Neural crest cell (in vitro differentiated cells): ENCODE data around the gene ACTG1. TPM values are rescaled to one million over a fixed set of nuclear protein-coding genes. Genes with fewer than 3 reads are reported as not detected.

Source experiments
- DNase-seq: peaks from one replicate; pipeline ENCODE4 v3.0.0; 2021; ENCODE audit warnings: low read depth, mixed read lengths, low spot score
- H3K27ac Mint-ChIP-seq: one replicate; pipeline ENCODE4 v1.8.0; 2021; ENCODE audit warnings: mild to moderate bottlenecking, mixed read lengths; ENCODE audit not compliant: unreplicated experiment
- H3K27me3 Mint-ChIP-seq: 2 replicates; pipeline ENCODE4 v1.8.0; 2021; ENCODE audit warnings: low read depth, mild to moderate bottlenecking, mixed read lengths
- H3K36me3 Mint-ChIP-seq: 2 replicates; pipeline ENCODE4 v1.8.0; 2021; ENCODE audit warnings: low read depth, mild to moderate bottlenecking, mixed read lengths
- H3K4me1 Mint-ChIP-seq: 2 replicates; pipeline ENCODE4 v1.8.0; 2021; ENCODE audit warnings: mixed read lengths
- H3K4me3 Mint-ChIP-seq: one replicate; pipeline ENCODE4 v1.8.0; 2021; ENCODE audit warnings: mild to moderate bottlenecking, mixed read lengths
- H3K9me3 Mint-ChIP-seq: 2 replicates; pipeline ENCODE4 v1.8.0; 2021; ENCODE audit warnings: mixed read lengths
- total RNA-seq: library from RNA; stranded (reverse); gene quantifications from 2 replicates; pipeline ENCODE4 v1.2.1, GENCODE V29; 2021
- TF ChIP-seq, protein P1 (sequence below): fragments of 200-600 bp; sonication (generic); conservative IDR thresholded peaks from 2 replicates; pipeline ENCODE4 v1.5.0; 2021; ENCODE audit warnings: antibody characterized with exemption, mild to moderate bottlenecking

Gene ACTG1
- total RNA-seq, 1 donor from 2014 or later = 4,235 TPM

DNA sequence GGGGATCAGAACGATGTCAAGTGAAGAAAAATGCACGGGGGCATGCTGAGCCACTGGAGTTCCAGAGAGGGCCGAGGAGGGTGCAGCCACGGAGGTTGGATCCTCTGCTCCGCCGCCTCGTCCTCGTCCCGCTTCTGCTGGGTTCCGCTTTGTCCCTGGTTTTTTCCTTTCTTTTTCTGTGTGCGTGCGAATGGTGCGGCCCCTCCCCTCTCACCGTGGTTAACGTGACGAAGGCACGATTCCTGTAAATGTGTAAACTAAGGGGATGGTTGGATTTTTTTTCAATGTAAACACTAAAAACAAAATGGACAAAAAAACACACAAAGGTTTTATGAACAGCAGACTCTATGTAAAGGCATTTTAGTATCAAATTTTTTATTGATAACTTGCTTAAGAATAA, 46.7 kb downstream of the ACTG1 start:
- H3K27me3 Mint-ChIP-seq = no peaks in the 10 kb centered on the region
- peak overlapping the region; percentile 13 for H3K4me3 Mint-ChIP-seq
- H3K27ac Mint-ChIP-seq = peak overlapping the region; percentile 91
- peaks cover 5% of the 10 kb centered on the region for H3K36me3 Mint-ChIP-seq
- H3K9me3 Mint-ChIP-seq = no peaks in the 10 kb centered on the region
- DNase-seq = no peak
- TF ChIP-seq, protein P1, sequence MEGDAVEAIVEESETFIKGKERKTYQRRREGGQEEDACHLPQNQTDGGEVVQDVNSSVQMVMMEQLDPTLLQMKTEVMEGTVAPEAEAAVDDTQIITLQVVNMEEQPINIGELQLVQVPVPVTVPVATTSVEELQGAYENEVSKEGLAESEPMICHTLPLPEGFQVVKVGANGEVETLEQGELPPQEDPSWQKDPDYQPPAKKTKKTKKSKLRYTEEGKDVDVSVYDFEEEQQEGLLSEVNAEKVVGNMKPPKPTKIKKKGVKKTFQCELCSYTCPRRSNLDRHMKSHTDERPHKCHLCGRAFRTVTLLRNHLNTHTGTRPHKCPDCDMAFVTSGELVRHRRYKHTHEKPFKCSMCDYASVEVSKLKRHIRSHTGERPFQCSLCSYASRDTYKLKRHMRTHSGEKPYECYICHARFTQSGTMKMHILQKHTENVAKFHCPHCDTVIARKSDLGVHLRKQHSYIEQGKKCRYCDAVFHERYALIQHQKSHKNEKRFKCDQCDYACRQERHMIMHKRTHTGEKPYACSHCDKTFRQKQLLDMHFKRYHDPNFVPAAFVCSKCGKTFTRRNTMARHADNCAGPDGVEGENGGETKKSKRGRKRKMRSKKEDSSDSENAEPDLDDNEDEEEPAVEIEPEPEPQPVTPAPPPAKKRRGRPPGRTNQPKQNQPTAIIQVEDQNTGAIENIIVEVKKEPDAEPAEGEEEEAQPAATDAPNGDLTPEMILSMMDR = no peak
- peaks cover 29% of the 10 kb centered on the region for H3K4me1 Mint-ChIP-seq

DNA sequence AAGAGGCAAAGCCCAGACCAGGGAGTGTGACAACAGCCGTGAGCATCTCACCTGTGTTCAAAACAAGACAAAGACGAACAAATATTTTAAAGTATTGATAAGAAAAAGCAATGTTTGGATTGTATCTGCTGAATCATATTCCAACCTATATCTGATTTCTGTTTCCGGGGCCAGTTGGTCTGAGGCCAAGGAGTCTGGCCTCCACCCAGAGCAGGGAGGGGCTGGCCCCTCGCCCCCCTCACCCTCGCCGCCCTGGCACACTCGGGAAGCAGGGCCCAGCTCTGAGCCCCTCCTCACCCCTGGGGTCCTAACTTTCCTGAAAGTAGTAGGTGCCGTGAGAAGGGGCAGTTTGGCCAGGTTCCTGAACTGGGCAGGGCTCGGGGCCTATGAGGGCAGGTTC, 48.0 kb downstream of the ACTG1 start:
- TF ChIP-seq, protein P1 = no peak
- H3K36me3 Mint-ChIP-seq = peaks cover 5% of the 10 kb centered on the region
- peak overlapping the region; percentile 22 for H3K4me3 Mint-ChIP-seq
- H3K27ac Mint-ChIP-seq = peak overlapping the region; percentile 50
- H3K9me3 Mint-ChIP-seq = no peaks in the 10 kb centered on the region
- peaks cover 21% of the 10 kb centered on the region for H3K4me1 Mint-ChIP-seq
- no peaks in the 10 kb centered on the region for H3K27me3 Mint-ChIP-seq
- DNase-seq = no peak

DNA sequence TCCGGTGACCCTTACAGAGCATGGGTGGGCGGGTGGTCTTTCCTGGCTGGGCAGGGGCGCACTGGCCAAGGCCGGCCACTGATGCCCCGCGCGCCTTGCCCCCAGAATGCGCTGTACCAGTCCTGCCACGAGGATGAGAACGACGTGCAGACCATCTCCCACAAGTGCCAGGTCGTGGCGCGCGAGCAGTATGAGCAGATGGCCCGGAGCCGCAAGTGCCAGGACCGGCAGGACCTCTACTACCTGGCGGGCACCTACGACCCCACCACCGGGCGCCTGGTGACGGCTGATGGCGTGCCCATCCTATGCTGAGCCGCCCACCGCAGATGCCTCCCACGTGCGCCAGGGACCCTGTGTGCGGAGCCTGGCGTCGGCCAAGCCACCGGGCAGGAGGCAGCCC, 49.1 kb downstream of the ACTG1 start:
- H3K36me3 Mint-ChIP-seq = peaks cover 5% of the 10 kb centered on the region
- peaks cover 17% of the 10 kb centered on the region for H3K4me1 Mint-ChIP-seq
- no peak overlapping the region for H3K27ac Mint-ChIP-seq
- no peak for DNase-seq
- H3K9me3 Mint-ChIP-seq = no peaks in the 10 kb centered on the region
- TF ChIP-seq, protein P1 = no peak
- H3K4me3 Mint-ChIP-seq = no peak overlapping the region
- no peaks in the 10 kb centered on the region for H3K27me3 Mint-ChIP-seq

DNA sequence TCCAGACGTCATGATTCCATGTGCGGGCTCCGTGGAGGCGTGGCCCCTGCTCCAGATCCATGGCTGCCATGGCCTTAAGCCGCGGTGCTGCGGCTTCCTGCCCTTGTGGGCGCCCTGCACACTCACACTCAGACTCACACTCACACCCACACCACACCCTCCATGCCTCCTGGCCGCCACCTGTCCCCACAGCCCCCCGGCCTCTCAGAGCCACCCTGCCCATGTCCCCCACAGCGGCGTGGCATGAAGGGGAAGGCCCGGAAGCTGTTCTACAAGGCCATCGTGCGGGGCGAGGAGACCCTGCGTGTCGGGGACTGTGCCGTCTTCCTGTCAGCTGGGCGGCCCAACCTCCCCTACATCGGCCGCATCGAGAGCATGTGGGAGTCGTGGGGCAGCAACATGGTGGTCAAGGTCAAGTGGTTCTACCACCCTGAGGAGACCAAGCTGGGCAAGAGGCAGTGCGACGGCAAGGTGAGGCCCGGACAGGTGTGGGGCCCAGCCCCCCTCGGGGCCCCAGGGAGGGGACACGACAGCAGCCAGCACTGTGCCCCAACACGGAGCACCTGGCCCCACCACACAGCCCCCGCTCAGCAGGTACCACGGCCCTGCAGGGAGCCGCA, 50.0 kb downstream of the ACTG1 start:
- H3K27ac Mint-ChIP-seq = no peak overlapping the region
- H3K36me3 Mint-ChIP-seq = peaks cover 5% of the 10 kb centered on the region
- TF ChIP-seq, protein P1 = no peak
- no peaks in the 10 kb centered on the region for H3K9me3 Mint-ChIP-seq
- H3K4me1 Mint-ChIP-seq = peaks cover 13% of the 10 kb centered on the region
- no peak overlapping the region for H3K4me3 Mint-ChIP-seq
- H3K27me3 Mint-ChIP-seq = no peaks in the 10 kb centered on the region
- no peak for DNase-seq

DNA sequence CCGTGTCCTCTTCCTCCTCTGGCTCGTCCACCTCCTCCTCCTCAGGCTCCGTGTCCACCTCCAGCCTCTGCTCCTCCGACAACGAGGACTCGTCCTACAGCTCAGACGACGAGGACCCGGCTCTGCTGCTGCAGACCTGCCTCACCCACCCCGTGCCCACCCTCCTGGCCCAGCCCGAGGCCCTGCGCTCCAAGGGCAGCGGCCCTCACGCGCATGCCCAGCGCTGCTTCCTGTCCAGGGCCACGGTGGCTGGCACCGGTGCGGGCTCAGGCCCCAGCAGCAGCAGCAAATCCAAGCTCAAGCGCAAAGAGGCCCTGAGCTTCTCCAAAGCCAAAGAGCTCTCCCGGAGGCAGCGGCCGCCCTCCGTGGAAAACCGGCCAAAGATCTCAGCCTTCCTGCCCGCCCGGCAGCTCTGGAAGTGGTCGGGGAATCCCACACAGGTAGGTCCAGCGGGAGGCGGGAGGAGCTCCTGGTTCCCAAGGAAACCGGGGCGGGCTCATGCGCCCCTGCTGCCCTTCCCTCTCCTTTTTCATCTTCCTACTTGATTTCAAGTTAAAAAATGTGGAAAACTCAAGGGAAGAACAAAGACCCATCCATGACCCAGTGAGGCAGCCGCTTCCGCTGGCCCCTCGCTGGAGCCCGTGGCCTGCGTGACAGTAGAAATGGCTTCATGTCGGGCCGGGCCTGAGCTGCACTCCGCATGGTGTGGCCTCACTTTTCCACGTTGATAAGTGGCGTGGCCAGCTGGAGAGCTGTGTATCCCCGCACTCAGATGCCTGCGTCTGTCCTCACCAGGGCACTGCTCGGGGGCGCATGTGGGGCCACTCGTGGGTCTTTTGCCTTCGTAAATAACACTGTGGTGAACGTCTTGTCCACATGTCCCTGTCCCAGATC, 50.7 kb downstream of the ACTG1 start:
- Mint-ChIP-seq H3K27ac (no peak overlapping the region), H3K36me3 (peaks cover 5% of the 10 kb centered on the region), H3K9me3 (no peaks in the 10 kb centered on the region), H3K27me3 (peaks cover 4% of the 10 kb centered on the region), H3K4me3 (no peak overlapping the region), H3K4me1 (peaks cover 17% of the 10 kb centered on the region)
- no peak for DNase-seq
- TF ChIP-seq, protein P1 = no peak
